ENCODE measurements around the gene MCTP1. TPM values are rescaled to one million over a fixed set of nuclear protein-coding genes. Genes with fewer than 3 reads are reported as not detected.

The MCTP1 gene
- total and polyA plus RNA-seq, 9 of the 15 experiments (the other 6 are each of a cell fraction or from before 2014, with no cell fraction given), result 0.04 to 0.93 (median 0.06) TPM; not detected in 4

GRCh38 chr5:94993491-94993890 is 291.4 kb downstream of the MCTP1 start (continued):
- TF ChIP-seq DEAF1 (CRISPR knock-in tag; IDR thresholded peaks at IDR 0.05), result no peak
- TF ChIP-seq SFPQ (IDR thresholded peaks at IDR 0.05; ENCODE audit: low read depth, low read length), result no peak
- TF ChIP-seq, protein P1, sequence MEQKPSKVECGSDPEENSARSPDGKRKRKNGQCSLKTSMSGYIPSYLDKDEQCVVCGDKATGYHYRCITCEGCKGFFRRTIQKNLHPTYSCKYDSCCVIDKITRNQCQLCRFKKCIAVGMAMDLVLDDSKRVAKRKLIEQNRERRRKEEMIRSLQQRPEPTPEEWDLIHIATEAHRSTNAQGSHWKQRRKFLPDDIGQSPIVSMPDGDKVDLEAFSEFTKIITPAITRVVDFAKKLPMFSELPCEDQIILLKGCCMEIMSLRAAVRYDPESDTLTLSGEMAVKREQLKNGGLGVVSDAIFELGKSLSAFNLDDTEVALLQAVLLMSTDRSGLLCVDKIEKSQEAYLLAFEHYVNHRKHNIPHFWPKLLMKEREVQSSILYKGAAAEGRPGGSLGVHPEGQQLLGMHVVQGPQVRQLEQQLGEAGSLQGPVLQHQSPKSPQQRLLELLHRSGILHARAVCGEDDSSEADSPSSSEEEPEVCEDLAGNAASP (IDR thresholded peaks at IDR 0.05), result no peak
- no peak for TF ChIP-seq ZNF3 (CRISPR knock-in tag; IDR thresholded peaks at IDR 0.05)
- no peak for TF ChIP-seq NFIX (CRISPR knock-in tag; IDR thresholded peaks at IDR 0.05; ENCODE audit: low read depth)
- no peak for TF ChIP-seq ZZZ3 (IDR thresholded peaks at IDR 0.05)
- TF ChIP-seq TEAD1 (CRISPR knock-in tag; IDR thresholded peaks at IDR 0.05), result no peak
- no peak for TF ChIP-seq NR2C2 (CRISPR knock-in tag; IDR thresholded peaks at IDR 0.05)
- TF ChIP-seq NR2C2 (tag; IDR thresholded peaks at IDR 0.05), result no peak
- TF ChIP-seq ZC3H11A (IDR thresholded peaks at IDR 0.05; ENCODE audit: low read depth, low read length), result no peak
- TF ChIP-seq USF2 (CRISPR knock-in tag; IDR thresholded peaks at IDR 0.05), result no peak
- TF ChIP-seq SETDB1 (IDR thresholded peaks at IDR 0.05; ENCODE audit: low read length), result no peak
